SJSA1 (cell line): ENCODE measurements around the gene COMMD10. TPM values are rescaled to one million over a fixed set of nuclear protein-coding genes. Genes with fewer than 3 reads are reported as not detected.

Experiments
- DNase-seq, 2 experiments: peaks; one replicate each; pipeline ENCODE4 v3.0.0-alpha.2; 2015 to 2020; ENCODE audit warnings: low spot score in 2 of 2, low read depth in 1 of 2
- H3K27ac ChIP-seq: fragments of 250-450 bp; sonication (Bioruptor Pico); 2 replicates; pipeline ENCODE4 v1.5.1; 2020; ENCODE audit warnings: mild to moderate bottlenecking, moderate library complexity
- H3K27me3 ChIP-seq: fragments of 250-450 bp; sonication (Bioruptor Pico); replicated peaks from 2 replicates; pipeline ENCODE4 v1.5.1; 2020; ENCODE audit warnings: mild to moderate bottlenecking, moderate library complexity
- H3K36me3 ChIP-seq: fragments of 250-450 bp; sonication (Bioruptor Pico); 2 replicates; pipeline ENCODE4 v1.5.1; 2020; ENCODE audit warnings: mild to moderate bottlenecking
- H3K4me1 ChIP-seq: fragments of 250-450 bp; sonication (Bioruptor Pico); replicated peaks from 2 replicates; pipeline ENCODE4 v1.6.1; 2021; ENCODE audit warnings: mild to moderate bottlenecking
- H3K4me3 ChIP-seq: fragments of 250-450 bp; sonication (Bioruptor Pico); 2 replicates; pipeline ENCODE4 v1.5.1; 2020; ENCODE audit warnings: mild to moderate bottlenecking
- H3K9me3 ChIP-seq: fragments of 250-450 bp; sonication (Bioruptor Pico); replicated peaks from 2 replicates; pipeline ENCODE4 v1.5.1; 2020; ENCODE audit warnings: mild to moderate bottlenecking
- total RNA-seq: library from RNA; depleted of rRNA; stranded (reverse); fragments of >200 nt; shearing (Covaris generic); gene quantifications from 2 replicates; pipeline ENCODE4 v1.2.3, GENCODE V29; 2014

Gene COMMD10
- total RNA-seq, 1 experiment from 2014 or later: 141 TPM

GRCh38 chr5:116296335-116297072, 211.7 kb downstream of the COMMD10 start:
- H3K9me3 ChIP-seq: no peaks in the 10 kb centered on the region
- no peak for DNase-seq
- H3K36me3 ChIP-seq: peaks cover 13% of the 10 kb centered on the region
- H3K4me3 ChIP-seq: no peak overlapping the region
- no peaks in the 10 kb centered on the region for H3K4me1 ChIP-seq
- no peak overlapping the region for H3K27ac ChIP-seq
- H3K27me3 ChIP-seq: no peaks in the 10 kb centered on the region

GRCh38 chr5:116297296-116297814, 212.5 kb downstream of the COMMD10 start:
- H3K9me3 ChIP-seq: no peaks in the 10 kb centered on the region
- no peak for DNase-seq
- no peaks in the 10 kb centered on the region for H3K27me3 ChIP-seq

GRCh38 chr5:116299746-116300640, 215.2 kb downstream of the COMMD10 start:
- Histone ChIP-seq H3K27me3 (no peaks in the 10 kb centered on the region), H3K4me3 (no peak overlapping the region), H3K4me1 (no peaks in the 10 kb centered on the region), H3K9me3 (no peaks in the 10 kb centered on the region), H3K36me3 (peaks cover 25% of the 10 kb centered on the region), H3K27ac (no peak overlapping the region)
- no peak for DNase-seq

More at GRCh38 chr5:116297296-116297814, 212.5 kb downstream of the COMMD10 start:
- Histone ChIP-seq H3K36me3 (peaks cover 13% of the 10 kb centered on the region), H3K4me1 (no peaks in the 10 kb centered on the region), H3K27ac (no peak overlapping the region), H3K4me3 (no peak overlapping the region)

- no peaks in the 10 kb centered on the region for H3K4me1 ChIP-seq
- H3K27me3 ChIP-seq: no peaks in the 10 kb centered on the region
These were observed 216.3 kb downstream of the COMMD10 start for GRCh38 chr5:116301110-116301509.

GRCh38 chr5:116303340-116303739, 218.5 kb downstream of the COMMD10 start:
- Histone ChIP-seq H3K4me1 (no peaks in the 10 kb centered on the region), H3K4me3 (no peak overlapping the region), H3K27me3 (no peaks in the 10 kb centered on the region), H3K36me3 (peaks cover 51% of the 10 kb centered on the region), H3K9me3 (peaks cover 9% of the 10 kb centered on the region; the same call in 1 of the 2 replicates), H3K27ac (no peak overlapping the region)
- DNase-seq: no peak

More at GRCh38 chr5:116301110-116301509, 216.3 kb downstream of the COMMD10 start:
- Histone ChIP-seq H3K36me3 (peaks cover 32% of the 10 kb centered on the region), H3K4me3 (no peak overlapping the region), H3K9me3 (0 out of 2 replicates have a peak, but pooled peaks cover under 1% of the 10 kb centered on the region), H3K27ac (no peak overlapping the region)
- DNase-seq: no peak

DNA sequence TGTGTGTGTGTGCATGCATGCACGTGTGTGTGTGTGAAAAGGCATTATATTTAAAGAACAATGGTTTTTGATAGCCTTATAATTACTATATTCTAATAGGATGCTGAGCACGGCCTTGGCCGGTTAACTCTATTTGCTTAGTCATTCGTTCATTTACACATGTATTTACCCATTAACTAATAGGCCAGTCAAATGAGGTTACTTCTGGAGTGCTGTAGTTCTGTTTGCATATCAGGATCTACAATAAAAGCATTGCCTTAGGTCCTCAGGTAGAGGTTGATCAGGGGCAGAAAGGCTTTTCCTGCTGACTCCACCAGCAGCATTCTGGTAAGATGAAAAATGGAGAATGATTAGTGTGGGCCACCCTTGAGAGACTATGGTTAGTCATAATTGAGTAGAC, 219.0 kb downstream of the COMMD10 start:
- H3K27ac ChIP-seq: no peak overlapping the region
- no peak for DNase-seq
- peaks cover 9% of the 10 kb centered on the region; the same call in 1 of the 2 replicates for H3K9me3 ChIP-seq
- H3K4me1 ChIP-seq: no peaks in the 10 kb centered on the region
- H3K4me3 ChIP-seq: no peak overlapping the region
- peaks cover 49% of the 10 kb centered on the region for H3K36me3 ChIP-seq
- H3K27me3 ChIP-seq: no peaks in the 10 kb centered on the region

- Histone ChIP-seq H3K9me3 (peaks cover 9% of the 10 kb centered on the region; the same call in 1 of the 2 replicates), H3K4me1 (no peaks in the 10 kb centered on the region), H3K27ac (no peak overlapping the region), H3K4me3 (no peak overlapping the region), H3K27me3 (no peaks in the 10 kb centered on the region), H3K36me3 (peaks cover 43% of the 10 kb centered on the region)
- no peak for DNase-seq
These were observed 221.1 kb downstream of the COMMD10 start for GRCh38 chr5:116305899-116306298.

- DNase-seq: no peak
- H3K36me3 ChIP-seq: peaks cover 43% of the 10 kb centered on the region
- H3K4me1 ChIP-seq: no peaks in the 10 kb centered on the region
- no peak overlapping the region for H3K27ac ChIP-seq
- H3K9me3 ChIP-seq: peaks cover 9% of the 10 kb centered on the region; the same call in 1 of the 2 replicates
- H3K4me3 ChIP-seq: no peak overlapping the region
- no peaks in the 10 kb centered on the region for H3K27me3 ChIP-seq
These were observed 222.0 kb downstream of the COMMD10 start for GRCh38 chr5:116306846-116307245.

GRCh38 chr5:116308391-116308790, 223.6 kb downstream of the COMMD10 start:
- H3K4me1 ChIP-seq: no peaks in the 10 kb centered on the region
- H3K36me3 ChIP-seq: peaks cover 43% of the 10 kb centered on the region
- no peak for DNase-seq
- H3K27ac ChIP-seq: no peak overlapping the region
- H3K9me3 ChIP-seq: peaks cover 9% of the 10 kb centered on the region; the same call in 1 of the 2 replicates
- no peaks in the 10 kb centered on the region for H3K27me3 ChIP-seq
- H3K4me3 ChIP-seq: no peak overlapping the region

GRCh38 chr5:116313366-116313765, 228.5 kb downstream of the COMMD10 start:
- Histone ChIP-seq H3K4me3 (no peak overlapping the region), H3K36me3 (peaks cover 2% of the 10 kb centered on the region), H3K9me3 (no peaks in the 10 kb centered on the region; the same call in 1 of the 2 replicates), H3K27me3 (no peaks in the 10 kb centered on the region), H3K4me1 (no peaks in the 10 kb centered on the region), H3K27ac (no peak overlapping the region)
- DNase-seq: no peak

GRCh38 chr5:116315531-116315930, 230.7 kb downstream of the COMMD10 start:
- H3K36me3 ChIP-seq: peaks cover 3% of the 10 kb centered on the region

DNA sequence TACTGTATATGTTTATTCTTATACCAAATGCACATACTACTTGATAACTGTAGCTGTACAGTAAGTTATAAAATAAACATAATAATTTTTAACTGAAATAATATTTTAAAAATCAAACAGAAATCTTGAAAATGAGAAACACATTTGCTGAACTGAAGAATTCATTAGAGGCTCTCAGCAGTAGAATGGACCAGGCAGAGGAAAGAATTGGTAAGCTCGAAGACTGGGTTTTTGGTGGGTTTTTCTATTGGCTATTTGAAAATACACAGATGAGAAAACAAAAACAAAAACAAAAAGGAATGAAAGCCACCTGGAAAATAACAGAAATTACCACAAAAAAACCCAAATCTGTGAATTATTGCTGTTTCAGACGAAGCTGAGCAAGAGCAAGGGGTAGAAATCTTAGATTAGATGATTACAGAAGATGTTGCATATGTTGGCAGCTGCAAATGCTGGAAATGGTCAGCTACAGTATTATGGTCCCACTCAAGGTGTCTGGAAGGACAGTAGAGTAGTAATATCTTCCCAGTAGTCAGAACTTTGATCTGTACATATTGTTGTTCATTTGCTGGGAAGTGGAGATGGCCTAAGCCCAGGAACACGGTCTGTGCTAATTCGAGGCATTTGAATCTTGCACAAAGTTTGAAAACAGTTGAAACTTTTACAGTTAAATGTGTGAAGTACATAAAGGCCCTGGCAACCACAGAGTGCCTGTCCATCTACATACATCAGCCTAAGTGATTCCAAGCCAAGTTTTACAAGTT, 233.4 kb downstream of the COMMD10 start:
- Histone ChIP-seq H3K36me3 (peaks cover 3% of the 10 kb centered on the region), H3K4me3 (no peak overlapping the region), H3K27ac (no peak overlapping the region), H3K4me1 (no peaks in the 10 kb centered on the region), H3K9me3 (no peaks in the 10 kb centered on the region), H3K27me3 (no peaks in the 10 kb centered on the region)
- no peak for DNase-seq

More at GRCh38 chr5:116315531-116315930, 230.7 kb downstream of the COMMD10 start:
- Histone ChIP-seq H3K4me3 (no peak overlapping the region), H3K27ac (no peak overlapping the region), H3K9me3 (no peaks in the 10 kb centered on the region), H3K4me1 (no peaks in the 10 kb centered on the region), H3K27me3 (no peaks in the 10 kb centered on the region)
- DNase-seq: no peak

DNA sequence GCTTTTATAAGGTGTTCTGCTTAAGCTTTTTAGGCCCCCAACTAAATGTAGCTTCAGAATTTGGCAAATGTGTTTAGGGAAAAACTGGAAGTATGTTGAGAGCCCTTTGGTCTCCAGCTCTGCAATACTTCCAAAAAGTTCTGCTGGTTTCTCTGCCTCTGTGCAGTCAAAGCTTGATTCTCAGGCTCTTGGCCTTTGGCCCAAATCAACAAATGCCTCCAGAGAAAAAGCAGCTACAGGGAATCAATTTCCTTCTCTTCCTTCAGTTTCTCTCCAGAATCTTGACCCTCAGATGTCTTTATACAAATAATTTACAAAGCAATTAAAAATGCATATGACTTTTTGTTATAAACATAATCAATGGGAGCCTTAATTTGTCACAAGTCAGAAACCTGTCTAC, 235.7 kb downstream of the COMMD10 start:
- no peak for DNase-seq

More for the DNA sequence above, 235.7 kb downstream of the COMMD10 start:
- Histone ChIP-seq H3K4me1 (no peaks in the 10 kb centered on the region), H3K27me3 (no peaks in the 10 kb centered on the region), H3K27ac (no peak overlapping the region), H3K4me3 (no peak overlapping the region), H3K9me3 (no peaks in the 10 kb centered on the region), H3K36me3 (peaks cover 3% of the 10 kb centered on the region)
